NOMO-1 (cell line): ENCODE data around the gene ATF5.

Experiments used
- DNase-seq, 2 experiments: peaks; one replicate each; lab custom pipeline; 2025; ENCODE audit not compliant: unreplicated experiment in 2 of 2; lab: John Stamatoyannopoulos, UW

Gene ATF5

DNA sequence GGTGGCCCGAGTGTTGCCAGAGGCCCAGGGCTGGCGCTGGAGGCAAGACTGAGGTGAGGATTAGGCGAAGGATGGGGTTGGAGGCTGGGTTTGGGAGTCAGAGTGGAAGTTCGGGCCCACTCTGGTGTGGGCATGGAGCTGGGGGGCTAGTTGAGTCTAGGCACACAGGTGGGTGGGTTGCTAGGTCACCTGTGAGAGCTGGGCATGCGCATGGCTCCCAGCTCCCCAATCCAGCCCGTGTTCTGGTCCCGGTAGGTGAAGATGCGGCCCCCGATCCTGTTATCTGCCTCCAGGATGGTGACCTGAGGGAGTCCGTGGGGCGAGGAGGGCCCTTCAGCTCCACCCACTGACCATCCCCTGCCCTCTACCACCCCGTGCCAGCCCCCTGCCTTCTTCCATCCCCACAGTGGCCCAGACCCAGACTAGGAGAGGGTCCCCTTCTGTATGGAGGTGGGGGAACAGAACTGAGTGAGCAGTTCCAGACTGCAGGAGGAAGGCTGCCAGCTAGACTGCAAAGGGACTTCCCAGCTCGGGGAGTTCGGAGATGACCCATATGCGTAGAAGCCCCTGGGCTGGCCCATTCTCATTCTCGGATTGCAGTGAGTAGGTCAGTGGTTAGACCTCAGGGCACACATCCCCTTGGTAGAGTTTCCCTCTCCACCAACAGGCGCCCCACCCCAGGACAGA is 34.0 kb upstream of the ATF5 start:
- no peak for DNase-seq

DNA sequence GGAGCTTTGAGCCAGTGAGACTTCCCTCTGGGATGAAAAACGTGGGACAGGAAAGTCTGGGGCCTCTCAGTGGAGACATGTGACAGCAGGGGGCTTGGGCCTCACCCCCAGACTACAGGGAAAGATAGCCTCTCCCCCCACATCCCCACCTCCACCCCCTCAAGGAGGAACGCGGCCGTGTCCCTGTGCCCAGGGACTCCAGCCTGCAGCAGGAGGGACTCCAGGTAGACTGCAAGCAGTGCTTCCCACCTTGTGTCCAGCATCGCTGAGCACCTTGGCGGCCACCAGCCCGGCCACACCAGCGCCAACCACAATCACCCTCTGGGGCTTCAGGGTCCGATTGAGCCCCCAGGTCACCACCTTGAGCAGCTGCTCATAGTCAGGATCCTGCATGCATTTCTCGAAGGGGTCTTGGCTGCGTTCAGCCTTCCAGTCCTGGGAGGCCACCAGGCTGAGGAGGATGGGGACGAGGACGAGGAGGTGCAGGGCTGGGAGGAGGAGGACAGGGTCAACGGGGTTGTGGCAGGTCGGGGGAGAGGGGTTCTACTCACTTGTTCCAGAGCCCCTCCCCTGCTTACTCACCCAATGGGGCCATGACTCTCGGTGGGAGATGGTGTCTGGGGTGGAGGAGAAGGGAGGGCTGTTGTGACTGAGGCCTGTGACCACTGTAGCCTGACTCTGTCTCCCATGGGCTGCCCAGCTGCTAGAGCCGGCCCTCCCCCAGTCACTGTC is 33.3 kb upstream of the ATF5 start:
- DNase-seq, result no peak

DNA sequence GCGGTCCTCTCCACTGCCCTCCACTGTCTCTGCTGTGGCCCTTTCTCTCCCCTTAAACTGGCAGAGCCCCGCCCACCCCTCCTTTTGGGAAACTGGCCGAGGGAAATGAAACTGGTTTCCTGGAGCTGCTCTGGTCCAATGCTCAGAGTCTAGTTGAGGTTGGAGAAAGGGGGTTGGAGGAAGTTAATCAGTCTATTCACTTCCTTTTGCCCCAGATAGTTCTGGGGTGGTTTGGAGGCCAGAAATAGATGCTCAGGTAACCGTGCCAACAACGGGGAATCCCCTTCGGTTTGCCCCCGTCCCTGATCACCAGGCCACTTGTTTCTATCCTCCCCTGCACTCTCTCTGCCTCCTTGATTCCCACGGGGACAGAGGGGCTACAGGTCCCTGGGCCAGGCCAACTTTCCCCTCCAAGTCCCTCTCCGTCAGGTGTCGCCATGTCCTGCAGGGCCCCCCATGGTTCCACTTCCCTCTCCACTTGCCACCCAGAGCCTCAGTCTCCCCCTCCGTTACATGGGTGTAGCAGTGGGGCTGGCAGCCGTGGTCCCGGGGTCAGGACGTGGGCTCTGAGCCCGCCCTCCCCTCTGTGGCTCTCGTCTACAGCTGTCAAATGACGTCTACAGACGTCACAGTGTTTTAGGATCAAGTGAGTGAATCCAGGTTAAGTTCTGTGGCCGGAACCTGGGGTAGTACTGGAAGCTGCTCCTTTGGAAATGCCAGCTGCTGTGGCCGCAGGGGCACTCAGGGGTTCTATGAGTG is 32.0 kb upstream of the ATF5 start, which contains the start of gene IL4I1:
IL4I1 (minus strand) TSS at position 25 of the 759 bp plus-strand sequence. CDS start 727 bp downstream, outside the sequence.
- peak; percentile 90 to 92 for DNase-seq

DNA sequence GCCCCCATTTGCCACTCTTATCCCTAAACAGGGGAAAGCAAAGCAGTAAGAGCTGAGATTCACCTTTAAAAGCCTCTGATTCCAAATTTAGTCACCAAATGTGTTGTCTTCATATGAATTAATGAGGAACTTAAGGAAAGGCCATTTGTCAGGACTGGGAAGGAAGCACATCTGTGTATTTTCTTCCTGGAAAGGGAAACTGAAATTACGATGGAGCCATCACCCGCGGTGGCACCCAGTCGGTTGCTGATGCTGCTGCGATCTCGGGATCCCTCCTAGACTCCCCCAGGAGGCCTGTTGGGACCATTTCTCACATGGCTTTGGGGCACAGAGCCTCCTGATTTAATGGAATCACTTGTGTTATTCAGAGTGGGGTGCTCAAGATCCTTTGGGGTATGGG is 24.9 kb upstream of the ATF5 start:
- no peak for DNase-seq

DNA sequence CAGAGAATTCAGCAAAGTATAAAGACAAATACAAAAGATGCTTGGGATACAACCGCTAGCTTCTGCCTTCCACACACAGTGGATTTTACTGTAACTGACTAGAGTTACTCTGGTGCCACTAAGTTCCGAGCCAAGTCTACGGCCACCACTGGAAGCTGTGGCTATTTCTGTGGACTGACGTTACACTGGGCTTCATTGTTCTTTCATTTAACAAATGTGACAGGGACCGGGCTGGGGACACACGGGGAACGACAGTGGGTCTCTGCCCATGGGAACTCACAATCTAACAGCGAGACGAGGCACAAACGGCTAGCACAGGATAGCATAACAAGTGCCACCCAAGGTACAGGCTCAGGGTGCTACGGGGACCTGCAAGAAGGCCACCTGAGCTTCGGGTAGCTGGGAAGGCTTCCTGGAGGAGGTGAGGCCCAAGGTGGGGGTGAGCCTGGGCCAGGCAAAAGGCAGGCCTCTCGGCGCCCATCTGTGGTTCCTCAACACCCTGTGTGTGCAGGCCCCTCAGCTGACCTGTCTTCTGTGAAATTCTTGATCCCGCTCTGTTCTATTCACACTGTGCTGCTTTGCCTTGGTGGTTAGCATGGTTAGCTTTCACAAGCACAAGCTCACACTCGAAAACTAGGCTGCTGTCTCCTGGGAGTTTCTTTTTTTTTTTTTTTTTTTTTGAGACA is 22.0 kb upstream of the ATF5 start:
- no peak for DNase-seq

DNA sequence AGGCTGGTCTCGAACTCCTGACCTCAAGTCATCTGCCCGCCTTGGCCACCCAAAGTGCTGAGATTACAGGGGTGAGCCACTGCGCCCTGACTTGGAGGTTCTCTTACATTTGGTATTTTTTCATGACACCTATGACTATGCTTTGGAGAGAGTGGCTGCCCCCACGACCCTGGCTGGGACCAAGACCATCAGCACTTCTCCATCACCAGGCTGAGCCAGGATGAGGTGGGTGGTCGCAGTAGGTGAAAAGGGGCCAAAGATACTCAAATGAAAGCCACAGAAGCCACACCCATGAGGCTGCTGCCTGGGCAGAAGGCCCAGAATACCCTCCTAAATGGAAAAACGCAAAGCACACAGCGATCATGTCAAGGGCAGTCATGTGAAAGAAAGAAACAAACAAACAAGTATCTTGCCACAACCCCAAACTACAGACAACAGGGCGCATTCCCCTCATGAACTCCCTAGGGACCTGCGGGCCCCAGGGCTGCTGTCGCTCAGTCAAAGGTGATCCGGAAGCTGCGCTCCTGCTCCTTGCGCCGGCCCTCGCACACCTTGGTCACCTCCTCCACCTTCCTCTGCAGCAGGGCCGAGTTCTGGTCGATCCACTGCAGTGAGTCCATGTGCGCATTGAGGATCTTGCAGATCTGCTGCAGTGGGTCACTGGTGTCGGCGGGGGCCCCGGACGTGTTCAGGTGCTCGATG is 21.1 kb upstream of the ATF5 start:
- DNase-seq, result no peak

DNA sequence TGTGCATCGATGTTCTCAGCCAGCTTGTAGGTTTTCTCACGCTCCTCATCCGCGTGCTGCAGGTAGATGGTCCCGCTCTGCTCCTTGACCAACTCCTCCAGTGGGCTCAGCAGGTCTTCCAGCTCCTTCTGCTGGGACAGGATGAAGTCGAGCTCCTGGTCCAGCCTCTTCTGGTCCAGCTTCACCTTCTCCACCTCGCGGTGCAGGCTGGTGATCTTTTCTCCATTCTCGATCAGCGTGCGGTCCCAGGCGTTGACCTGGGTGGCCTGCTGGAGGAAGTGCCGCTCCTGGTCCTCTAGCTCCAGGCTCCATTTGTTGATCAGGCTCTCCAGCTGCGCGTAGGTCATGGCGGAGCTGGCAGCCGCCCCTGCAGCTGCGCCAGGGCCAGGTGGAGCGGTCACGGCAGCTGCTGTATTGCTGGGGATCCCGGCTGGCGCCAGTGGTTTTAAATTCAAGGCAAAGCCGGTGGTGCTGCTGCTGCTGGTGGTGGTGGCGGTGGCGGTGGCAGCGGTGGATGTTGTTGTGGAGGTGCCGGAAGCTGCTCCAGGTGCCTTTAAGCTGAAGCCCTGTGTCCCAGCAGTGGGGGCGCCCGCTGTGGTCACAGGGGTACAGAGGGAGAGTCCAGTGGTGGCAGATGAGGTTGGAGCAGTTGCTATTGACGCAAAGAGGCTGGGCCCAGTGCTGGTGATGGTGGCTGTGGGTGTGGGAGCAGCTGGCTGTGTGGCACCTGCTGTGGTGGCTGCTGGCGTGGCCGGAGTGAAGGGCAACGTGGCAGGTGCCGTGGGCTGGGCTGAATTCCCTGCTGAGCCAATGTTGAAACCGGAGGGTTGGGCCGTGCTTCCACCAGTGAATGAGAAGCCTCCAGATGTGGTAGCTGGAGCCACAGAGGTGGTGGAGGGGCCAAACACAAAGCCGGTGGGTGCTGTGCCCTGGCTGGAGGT is 20.3 kb upstream of the ATF5 start:
- DNase-seq, result no peak

DNA sequence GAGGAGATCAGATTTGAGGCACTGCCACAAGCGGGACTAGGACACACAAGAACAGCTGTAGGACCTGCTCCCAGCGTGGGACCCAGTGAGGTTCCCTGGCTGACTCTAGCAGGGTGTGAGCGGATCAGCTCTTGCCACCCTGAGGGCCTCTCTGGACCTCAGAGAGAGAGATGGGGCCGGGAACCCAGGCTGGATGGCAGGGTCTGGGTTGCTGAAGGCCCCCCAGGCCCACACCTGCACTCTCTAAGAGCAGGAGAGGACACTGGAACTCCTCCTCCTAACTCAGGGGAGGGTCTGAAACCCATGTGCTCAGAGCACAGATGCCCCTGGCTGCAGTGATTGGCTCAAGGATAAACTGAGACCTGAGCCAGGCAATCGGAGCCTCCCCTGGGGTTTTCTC is 18.8 kb upstream of the ATF5 start:
- no peak for DNase-seq

DNA sequence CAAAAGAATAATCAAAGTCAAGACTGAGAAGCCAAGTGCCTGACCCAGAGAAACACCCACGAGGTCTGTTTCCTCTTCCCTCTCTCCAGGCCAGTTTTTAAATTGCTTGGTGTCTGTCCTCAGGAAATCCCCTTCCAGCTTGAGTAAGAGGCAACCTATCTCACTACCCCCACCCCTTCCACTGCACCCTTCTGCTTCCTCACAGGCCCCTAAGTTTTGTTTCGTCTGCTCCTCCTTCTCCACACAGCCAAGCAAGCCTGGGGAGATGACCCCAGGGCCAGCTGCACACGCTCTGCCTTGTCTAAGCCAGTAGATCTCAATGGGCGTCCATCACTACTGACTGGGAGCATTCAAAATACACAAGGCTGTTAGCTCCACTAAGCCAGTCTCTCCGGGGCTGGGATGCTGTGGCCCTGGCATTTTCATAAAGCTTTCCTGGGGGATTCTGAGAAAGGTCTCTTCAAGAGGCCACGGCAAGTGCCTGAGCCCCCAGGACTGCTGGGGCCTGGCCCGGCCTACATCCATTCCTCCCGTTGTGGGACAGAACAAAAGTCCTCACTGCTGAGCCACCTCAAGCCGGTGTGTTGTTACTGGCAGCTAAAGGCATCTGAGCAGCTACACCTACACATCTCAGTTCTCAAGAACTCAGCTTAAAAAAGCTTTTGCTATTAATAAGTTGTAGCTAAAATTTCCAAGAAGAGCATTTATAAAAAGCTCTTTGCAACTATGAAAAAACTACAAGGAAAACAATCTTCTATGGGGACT is 17.4 kb upstream of the ATF5 start:
- DNase-seq, result peak; percentile 15 to 37

DNA sequence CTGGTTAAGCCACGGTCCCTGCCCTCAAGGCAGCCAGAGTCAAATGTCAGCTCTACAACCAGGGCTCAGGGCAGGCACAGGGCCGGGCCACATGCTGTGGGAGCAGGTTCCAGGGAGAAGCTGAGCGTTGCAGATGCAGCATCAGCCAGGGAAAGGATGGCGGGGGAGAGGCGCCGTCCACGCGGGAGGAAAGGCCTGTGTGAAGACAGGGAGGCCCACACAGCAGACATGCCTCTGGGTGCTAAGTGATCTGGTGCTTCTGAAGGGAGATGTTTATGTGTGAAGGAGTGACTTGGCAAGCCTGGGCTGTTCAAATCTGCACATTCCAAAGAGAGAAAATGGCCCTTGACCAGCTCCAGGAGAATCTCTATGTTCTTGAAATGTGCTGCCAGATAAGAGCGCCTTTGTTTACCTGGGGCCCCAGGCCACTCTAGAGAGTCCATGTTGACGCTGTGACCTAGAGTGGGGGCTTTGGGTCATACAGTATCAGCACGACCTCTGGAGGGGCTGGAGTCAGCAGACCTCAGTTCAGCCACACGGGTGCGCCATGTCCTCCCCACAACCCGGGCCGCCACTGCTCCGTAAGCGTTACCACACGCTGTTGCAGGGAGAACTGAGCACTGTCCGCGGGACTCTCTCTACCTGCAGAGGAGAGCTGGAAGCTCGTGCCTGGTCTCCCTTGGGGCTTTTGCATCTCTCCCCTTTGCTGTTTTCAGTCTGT is 15.9 kb upstream of the ATF5 start:
- DNase-seq, result no peak

DNA sequence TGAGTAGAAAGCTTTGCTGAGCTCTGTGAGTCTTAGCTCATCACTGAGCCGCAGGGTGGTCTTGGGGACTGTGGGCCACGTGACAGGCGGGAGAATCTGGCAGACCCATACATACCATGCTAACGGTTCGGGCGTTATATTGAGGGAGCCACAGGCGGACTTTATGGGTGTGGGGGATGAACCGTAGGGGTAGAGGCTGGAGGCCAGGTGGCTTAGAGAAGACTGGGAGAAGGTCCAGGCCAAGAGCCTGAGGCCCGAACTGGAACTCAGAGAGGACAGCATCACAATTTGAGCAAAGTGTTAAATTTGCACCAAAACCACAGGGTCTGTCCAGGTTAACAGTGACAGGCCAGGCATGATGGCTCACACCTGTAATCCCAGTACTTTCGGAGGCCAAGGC is 15.3 kb upstream of the ATF5 start:
- DNase-seq, result no peak

DNA sequence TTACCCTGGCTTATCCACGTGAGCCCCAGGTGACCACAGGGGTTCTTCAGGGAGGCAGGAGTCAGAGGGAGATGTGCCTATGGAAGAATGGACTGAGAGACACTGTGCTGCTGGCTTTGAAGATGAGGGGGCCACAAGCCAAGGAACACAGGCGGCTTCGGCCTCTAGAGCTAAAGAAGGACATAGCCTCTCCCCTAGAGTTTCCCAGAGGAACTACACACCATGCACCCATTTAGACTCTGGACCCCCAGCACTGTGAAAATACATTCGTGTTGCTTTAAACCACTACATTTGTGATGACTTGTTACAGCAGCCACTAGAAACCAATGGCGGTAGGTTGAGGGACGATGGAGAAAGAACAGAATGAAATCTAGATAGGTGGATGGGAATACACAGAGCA is 13.7 kb upstream of the ATF5 start:
- DNase-seq, result no peak

DNA sequence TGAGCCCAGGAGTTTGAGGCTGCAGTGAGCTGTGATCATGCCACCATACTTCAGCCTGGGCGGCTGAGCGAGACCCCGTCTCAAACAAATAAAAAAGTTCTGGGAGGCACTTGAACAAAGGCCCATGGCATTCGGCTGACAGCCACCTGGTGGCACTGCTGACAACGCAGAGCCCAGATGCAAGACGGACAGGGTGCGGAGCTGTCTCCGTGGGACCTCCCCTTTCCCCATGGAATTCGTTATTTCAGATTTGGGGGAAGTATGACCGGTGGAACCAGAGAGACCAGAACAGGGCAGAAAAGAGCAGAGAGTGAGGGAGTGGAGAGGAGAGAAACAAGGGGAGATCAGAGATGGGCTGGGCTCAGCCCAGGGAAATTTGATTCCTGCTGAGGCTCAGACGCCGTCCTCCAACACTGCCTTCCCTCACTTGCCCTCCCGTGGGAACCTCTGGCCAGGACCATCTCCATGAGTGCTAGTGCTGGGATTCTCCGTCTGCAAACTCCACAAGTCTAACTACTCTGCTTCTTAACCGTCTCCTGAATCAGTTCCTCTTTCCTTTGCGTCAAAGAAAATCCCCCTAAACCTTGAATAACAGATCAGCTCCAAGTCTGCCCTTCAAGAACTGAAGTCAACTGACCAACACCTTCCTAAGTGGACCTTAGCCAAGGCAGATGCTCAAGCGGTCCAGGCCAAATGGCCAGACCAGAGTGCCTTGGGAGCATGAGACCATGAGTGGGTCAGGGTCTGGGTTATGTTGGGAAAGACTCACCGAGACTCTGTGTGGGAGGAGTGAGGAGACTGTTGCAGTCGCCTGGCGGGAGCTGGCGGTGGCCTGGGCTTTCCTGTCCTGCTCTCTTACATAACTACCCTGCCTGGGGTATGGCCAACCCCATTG is 11.9 kb upstream of the ATF5 start:
- peak; percentile 34 to 57 for DNase-seq

DNA sequence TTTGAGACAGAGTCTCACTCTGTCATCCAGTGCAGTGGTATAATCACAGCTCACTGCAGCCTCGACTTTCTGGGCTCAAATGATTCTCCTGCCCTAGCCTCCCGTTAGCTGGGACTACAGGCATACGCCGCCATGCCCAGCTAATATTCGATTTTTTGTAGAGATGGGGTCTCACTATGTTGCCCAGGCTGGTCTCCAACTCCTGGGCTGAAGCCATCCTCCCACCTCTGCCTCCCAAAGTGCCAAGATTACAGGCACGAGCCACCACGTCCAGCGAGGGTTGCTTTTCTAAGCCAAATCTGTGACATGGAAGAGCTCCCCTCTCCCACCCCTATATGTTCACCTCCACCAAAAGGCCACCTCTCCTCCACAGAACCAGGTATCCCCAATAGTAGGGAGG is 10.9 kb upstream of the ATF5 start:
- no peak for DNase-seq

DNA sequence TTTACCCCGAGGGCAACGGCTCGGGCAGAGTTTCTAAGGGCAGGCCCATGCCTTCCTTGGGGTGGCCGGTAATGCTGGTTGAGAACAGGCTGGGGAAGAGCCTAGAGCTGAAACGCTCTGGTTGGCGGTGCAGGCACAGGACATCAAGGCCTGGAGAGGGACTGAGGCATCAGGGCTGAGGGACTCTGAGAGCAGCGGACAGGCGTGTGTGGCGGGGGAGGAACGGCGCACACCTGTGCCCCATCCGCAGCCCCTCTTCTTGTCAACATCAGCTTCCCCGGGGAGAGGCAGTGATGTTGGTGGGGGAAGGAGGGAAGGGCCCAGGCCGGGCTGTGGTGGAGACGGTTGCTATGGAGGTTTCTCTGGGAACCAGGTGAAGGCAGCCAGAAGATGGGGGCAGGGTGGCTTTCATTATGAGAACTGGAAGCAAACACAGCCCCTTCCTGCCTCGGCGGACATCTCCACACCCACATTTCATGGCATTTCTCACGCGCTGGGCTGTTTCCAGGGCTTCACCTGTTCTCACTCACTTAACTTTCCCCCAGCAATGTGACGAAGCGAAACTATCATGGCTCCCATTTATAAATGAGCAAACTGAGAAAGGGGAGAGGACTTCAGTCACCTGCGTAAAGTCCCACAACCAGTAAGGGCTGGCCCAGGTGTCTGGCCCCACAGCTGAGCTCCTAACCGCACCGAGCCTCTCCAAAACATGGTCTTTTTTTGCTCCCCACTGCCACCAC is 8.2 kb upstream of the ATF5 start:
- DNase-seq, result no peak
